Activated CD4-positive, alpha-beta T cell treated with anti-CD3 and anti-CD28 coated beads for 4 hours (primary cell): ENCODE measurements around the gene HAGH.

Source experiments
- DNase-seq, 2 donors: peaks; one replicate each; pipeline ENCODE4 v3.0.0-alpha.2; 2020

The HAGH gene

GRCh38 chr16:1772908-1773702 lies 53.5 kb downstream of the HAGH start, which contains the start of gene MRPS34:
TSS of gene MRPS34 (minus strand) at chr16:1773134. CDS start at chr16:1773119, 15 bp downstream.
- peak; percentile 74 to 79 for DNase-seq

GRCh38 chr16:1772362-1772907 lies 54.2 kb downstream of the HAGH start, which contains the start of gene EME2:
TSS of gene EME2 (plus strand) at chr16:1772810. CDS start at chr16:1773228, 418 bp downstream.
- DNase-seq = peak; percentile 39 to 44

GRCh38 chr16:1771864-1772361 lies 54.7 kb downstream of the HAGH start:
- DNase-seq = no peak

GRCh38 chr16:1771188-1771863 lies 55.3 kb downstream of the HAGH start, which contains the start of gene NME3:
TSS of gene NME3 (minus strand) at chr16:1771543. CDS start at chr16:1771534, 9 bp downstream.
- DNase-seq = peak; percentile 67 to 72

GRCh38 chr16:1770328-1771187 lies 56.1 kb downstream of the HAGH start:
- peak; percentile 44 to 54 for DNase-seq

GRCh38 chr16:1769402-1770300 lies 57.0 kb downstream of the HAGH start:
- DNase-seq = no peak

- no peak for DNase-seq
Observed at GRCh38 chr16:1768767-1769401, 57.7 kb downstream of the HAGH start.

GRCh38 chr16:1768061-1768766 lies 58.4 kb downstream of the HAGH start:
- DNase-seq = no peak

GRCh38 chr16:1767116-1767994 lies 59.3 kb downstream of the HAGH start:
- no peak for DNase-seq

GRCh38 chr16:1766701-1767100 lies 59.9 kb downstream of the HAGH start:
- no peak for DNase-seq

- no peak for DNase-seq
Observed at GRCh38 chr16:1766231-1766630, 60.4 kb downstream of the HAGH start.

GRCh38 chr16:1765826-1766225 lies 60.8 kb downstream of the HAGH start:
- no peak for DNase-seq

- DNase-seq = no peak
Observed at GRCh38 chr16:1764971-1765370, 61.7 kb downstream of the HAGH start.

GRCh38 chr16:1763521-1764511 lies 62.8 kb downstream of the HAGH start:
- no peak for DNase-seq

- no peak for DNase-seq
Observed at GRCh38 chr16:1762879-1763520, 63.6 kb downstream of the HAGH start.

- no peak for DNase-seq
Observed at GRCh38 chr16:1762196-1762878, 64.3 kb downstream of the HAGH start.

- DNase-seq = no peak
Observed at GRCh38 chr16:1761751-1762150, 64.9 kb downstream of the HAGH start.
